Measurements from ENCODE around the gene CCDC171.

GRCh38 chr9:15849871-15850270, 297.0 kb downstream of the CCDC171 start:
- TF ChIP-seq CTCF (IDR thresholded peaks at IDR 0.05): no peak
- no peak for TF ChIP-seq POLR2A (IDR thresholded peaks at IDR 0.05)
- TF ChIP-seq EP300 (IDR thresholded peaks at IDR 0.05; ENCODE audit: low read depth): no peak
